H1 (cell line): Measurements from ENCODE around the gene YIF1A. TPM values are rescaled to one million over a fixed set of nuclear protein-coding genes. Genes with fewer than 3 reads are reported as not detected.

Experiments used
- POU5F1 ChIP-seq: IDR thresholded peaks from 2 replicates; pipeline ENCODE4 v1.6.1; 2011; ENCODE audit warnings: low read depth, mild to moderate bottlenecking, low read length, moderate library complexity
- TEAD4 ChIP-seq: IDR thresholded peaks from 2 replicates; pipeline ENCODE4 v1.6.1; 2012; ENCODE audit warnings: low read depth, low read length, inconsistent platforms, mixed read lengths
- polyA plus RNA-seq, 7 experiments: library from polyadenylated mRNA; depleted of rRNA in 3 of 7; stranded (reverse) in 5 of 7; unstranded in 2 of 7; fragments of >200 nt in 5 of 7; fragments of 200-250 nt in 2 of 7; gene quantifications; 1 replicate in 5 of 7; 2 replicates in 1 of 7; 4 replicates in 1 of 7; pipeline versions ENCODE4 v1.2.1 to v1.2.3, GENCODE V29; 2011 to 2013; ENCODE audit warnings: missing spikeins in 2 of 7, mixed read lengths in 2 of 7
- total RNA-seq: library from RNA; stranded (reverse); fragmentation: NEBNext Ultra II Directional; extraction: Animal tissue kit (Norgen Biotek cat#: 25700); gene quantifications from 2 replicates; pipeline ENCODE4 v1.2.1, GENCODE V29; 2021
- TF ChIP-seq, protein P1 (sequence below): fragments of 300-600 bp; sonication (generic); IDR thresholded peaks from 2 replicates; pipeline ENCODE4 v1.7.1; 2012; ENCODE audit warnings: low read length, moderate library complexity, mild to moderate bottlenecking, inconsistent platforms; ENCODE audit not compliant: insufficient replicate concordance

The YIF1A gene
- total and polyA plus RNA-seq, 2 of the 8 experiments (the other 6 are each of a cell fraction or from before 2014, with no cell fraction given) = 70.1 to 178 TPM

DNA sequence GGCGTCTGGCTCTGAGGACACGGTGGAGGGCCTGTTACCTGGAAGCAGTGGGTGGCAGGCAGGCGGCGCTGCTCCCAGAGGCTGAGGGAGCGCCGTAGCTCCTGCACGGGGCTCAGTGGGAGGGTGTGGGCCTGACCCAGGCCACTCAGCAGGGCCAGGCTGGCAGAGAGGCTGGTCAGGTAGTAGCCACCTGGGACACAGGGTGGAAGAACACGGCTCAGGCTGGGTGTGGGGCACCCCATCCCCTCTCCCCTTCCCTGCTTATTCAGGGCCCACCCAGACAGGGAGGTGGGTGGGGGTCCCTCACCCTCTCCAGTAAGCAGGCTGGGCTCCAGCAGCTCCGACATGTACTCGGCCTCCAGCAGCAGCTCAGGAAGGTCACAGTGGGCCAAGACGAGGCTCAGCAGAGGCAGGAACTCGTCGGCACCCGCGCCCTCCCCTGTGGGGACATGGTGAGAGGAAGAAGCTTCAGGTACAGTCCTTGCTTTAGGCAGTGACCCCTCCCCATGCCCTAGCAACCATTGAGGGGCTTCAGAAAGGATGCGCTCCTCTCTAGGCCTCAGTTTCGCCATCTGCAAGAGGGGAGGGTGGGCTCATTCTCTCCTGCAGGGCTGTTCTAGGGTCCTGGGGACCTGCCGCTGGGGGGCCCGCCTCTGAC, 44.4 kb upstream of the YIF1A start (continued):
- TF ChIP-seq, protein P1, sequence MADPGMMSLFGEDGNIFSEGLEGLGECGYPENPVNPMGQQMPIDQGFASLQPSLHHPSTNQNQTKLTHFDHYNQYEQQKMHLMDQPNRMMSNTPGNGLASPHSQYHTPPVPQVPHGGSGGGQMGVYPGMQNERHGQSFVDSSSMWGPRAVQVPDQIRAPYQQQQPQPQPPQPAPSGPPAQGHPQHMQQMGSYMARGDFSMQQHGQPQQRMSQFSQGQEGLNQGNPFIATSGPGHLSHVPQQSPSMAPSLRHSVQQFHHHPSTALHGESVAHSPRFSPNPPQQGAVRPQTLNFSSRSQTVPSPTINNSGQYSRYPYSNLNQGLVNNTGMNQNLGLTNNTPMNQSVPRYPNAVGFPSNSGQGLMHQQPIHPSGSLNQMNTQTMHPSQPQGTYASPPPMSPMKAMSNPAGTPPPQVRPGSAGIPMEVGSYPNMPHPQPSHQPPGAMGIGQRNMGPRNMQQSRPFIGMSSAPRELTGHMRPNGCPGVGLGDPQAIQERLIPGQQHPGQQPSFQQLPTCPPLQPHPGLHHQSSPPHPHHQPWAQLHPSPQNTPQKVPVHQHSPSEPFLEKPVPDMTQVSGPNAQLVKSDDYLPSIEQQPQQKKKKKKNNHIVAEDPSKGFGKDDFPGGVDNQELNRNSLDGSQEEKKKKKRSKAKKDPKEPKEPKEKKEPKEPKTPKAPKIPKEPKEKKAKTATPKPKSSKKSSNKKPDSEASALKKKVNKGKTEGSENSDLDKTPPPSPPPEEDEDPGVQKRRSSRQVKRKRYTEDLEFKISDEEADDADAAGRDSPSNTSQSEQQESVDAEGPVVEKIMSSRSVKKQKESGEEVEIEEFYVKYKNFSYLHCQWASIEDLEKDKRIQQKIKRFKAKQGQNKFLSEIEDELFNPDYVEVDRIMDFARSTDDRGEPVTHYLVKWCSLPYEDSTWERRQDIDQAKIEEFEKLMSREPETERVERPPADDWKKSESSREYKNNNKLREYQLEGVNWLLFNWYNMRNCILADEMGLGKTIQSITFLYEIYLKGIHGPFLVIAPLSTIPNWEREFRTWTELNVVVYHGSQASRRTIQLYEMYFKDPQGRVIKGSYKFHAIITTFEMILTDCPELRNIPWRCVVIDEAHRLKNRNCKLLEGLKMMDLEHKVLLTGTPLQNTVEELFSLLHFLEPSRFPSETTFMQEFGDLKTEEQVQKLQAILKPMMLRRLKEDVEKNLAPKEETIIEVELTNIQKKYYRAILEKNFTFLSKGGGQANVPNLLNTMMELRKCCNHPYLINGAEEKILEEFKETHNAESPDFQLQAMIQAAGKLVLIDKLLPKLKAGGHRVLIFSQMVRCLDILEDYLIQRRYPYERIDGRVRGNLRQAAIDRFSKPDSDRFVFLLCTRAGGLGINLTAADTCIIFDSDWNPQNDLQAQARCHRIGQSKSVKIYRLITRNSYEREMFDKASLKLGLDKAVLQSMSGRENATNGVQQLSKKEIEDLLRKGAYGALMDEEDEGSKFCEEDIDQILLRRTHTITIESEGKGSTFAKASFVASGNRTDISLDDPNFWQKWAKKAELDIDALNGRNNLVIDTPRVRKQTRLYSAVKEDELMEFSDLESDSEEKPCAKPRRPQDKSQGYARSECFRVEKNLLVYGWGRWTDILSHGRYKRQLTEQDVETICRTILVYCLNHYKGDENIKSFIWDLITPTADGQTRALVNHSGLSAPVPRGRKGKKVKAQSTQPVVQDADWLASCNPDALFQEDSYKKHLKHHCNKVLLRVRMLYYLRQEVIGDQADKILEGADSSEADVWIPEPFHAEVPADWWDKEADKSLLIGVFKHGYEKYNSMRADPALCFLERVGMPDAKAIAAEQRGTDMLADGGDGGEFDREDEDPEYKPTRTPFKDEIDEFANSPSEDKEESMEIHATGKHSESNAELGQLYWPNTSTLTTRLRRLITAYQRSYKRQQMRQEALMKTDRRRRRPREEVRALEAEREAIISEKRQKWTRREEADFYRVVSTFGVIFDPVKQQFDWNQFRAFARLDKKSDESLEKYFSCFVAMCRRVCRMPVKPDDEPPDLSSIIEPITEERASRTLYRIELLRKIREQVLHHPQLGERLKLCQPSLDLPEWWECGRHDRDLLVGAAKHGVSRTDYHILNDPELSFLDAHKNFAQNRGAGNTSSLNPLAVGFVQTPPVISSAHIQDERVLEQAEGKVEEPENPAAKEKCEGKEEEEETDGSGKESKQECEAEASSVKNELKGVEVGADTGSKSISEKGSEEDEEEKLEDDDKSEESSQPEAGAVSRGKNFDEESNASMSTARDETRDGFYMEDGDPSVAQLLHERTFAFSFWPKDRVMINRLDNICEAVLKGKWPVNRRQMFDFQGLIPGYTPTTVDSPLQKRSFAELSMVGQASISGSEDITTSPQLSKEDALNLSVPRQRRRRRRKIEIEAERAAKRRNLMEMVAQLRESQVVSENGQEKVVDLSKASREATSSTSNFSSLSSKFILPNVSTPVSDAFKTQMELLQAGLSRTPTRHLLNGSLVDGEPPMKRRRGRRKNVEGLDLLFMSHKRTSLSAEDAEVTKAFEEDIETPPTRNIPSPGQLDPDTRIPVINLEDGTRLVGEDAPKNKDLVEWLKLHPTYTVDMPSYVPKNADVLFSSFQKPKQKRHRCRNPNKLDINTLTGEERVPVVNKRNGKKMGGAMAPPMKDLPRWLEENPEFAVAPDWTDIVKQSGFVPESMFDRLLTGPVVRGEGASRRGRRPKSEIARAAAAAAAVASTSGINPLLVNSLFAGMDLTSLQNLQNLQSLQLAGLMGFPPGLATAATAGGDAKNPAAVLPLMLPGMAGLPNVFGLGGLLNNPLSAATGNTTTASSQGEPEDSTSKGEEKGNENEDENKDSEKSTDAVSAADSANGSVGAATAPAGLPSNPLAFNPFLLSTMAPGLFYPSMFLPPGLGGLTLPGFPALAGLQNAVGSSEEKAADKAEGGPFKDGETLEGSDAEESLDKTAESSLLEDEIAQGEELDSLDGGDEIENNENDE = no peak
- TF ChIP-seq POU5F1 = no peak
- TF ChIP-seq TEAD4 = no peak
